ENCODE data around the gene CTTNBP2NL.
"Not testable (repeated sequence)": the region's sequence is repeated elsewhere in the genome, so short reads cannot be mapped to it uniquely, and the experiment has no call there.

CTTNBP2NL gene

DNA sequence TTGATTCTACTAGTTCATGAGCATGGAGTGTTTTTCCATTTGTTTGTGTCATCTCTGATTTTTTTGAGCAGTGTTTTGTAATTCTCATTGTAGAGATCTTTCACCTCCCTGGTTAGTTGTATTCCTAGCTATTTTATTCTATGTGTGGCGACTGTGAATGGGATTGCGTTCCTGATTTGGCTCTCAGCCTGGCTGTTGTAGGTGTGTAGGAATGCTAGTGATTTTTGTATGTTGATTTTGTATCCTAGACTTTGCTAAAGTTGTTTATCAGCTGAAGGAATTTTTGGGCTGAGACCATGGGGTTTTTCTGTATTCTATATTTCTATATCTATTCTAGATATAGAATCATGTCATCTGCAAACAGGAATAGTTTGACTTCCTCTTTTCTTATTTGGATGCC is 42.1 kb downstream of the CTTNBP2NL start:
- H3K14ac ChIP-seq (ENCODE audit: low read length); H3K4me1 ChIP-seq (ENCODE audit: control insufficient read depth in 1 of 2, insufficient read depth in 2 of 2, low read length in 2 of 2): not testable (repeated sequence)
- WGBS (ENCODE audit: extremely low coverage, insufficient coverage, insufficient read length) = no CpG with 5 or more reads among the region's 2 CpGs

DNA sequence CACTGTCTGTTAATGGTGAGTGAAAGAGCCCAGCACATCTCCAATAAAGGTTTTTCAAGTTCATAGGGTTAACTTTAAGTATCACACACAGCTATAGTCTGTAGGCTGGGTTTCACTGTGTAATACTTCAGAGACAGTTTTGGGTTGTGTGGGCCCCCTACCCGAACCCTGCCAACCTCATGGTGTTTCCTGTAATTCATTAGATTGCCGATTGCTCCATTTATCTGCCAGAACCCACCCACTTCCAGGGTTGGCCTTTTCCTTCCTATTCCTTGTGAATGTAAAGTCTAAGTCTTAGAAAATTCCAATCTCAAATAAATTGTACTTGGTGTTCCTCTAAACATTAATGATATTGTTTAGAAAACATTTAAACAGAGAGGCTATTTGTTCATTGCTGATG is 43.6 kb downstream of the CTTNBP2NL start:
- Histone ChIP-seq H3K14ac (ENCODE audit: low read length) (no peak overlapping the region), H3K23ac (ENCODE audit: low read length) (no peak overlapping the region), H2BK12ac (ENCODE audit: low read length) (no peak overlapping the region), H2BK120ac (ENCODE audit: insufficient read depth, low read length, poor library complexity) (no peak overlapping the region), H3K9ac (ENCODE audit: low read length) (no peak overlapping the region), H2AFZ (ENCODE audit: insufficient read depth, low read length, poor library complexity) (no peak overlapping the region), H3K4me3 (ENCODE audit: low read depth, low read length) (no peak overlapping the region), H2AK5ac (ENCODE audit: low read length) (no peak overlapping the region), H3K18ac (ENCODE audit: low read length) (no peak overlapping the region), H4K91ac (ENCODE audit: low read depth, low read length) (no peak overlapping the region), H4K8ac (ENCODE audit: low read depth, low read length) (no peak overlapping the region), H3K79me1 (ENCODE audit: low read length) (no peaks in the 10 kb centered on the region), H4K12ac (ENCODE audit: low read depth, low read length) (no peak overlapping the region), H3K36me3 (ENCODE audit: control insufficient read depth in 1 of 2, insufficient read depth in 2 of 2, low read length in 2 of 2) (no peaks in the 10 kb centered on the region), H3K4ac (ENCODE audit: low read depth, low read length) (no peak overlapping the region), H3K4me2 (ENCODE audit: low read length) (no peak overlapping the region), H3K4me1 (ENCODE audit: control insufficient read depth in 1 of 2, insufficient read depth in 2 of 2, low read length in 2 of 2) (no peaks in the 10 kb centered on the region), H3K27ac (ENCODE audit: low read depth, low read length) (no peak overlapping the region), H3K79me2 (ENCODE audit: control insufficient read depth, insufficient read depth, low read length, poor library complexity) (no peaks in the 10 kb centered on the region), H2BK5ac (ENCODE audit: low read depth, low read length, poor library complexity) (no peak overlapping the region), H3K27me3 (ENCODE audit: insufficient read depth, low read length) (no peaks in the 10 kb centered on the region), H3K9me3 (ENCODE audit: insufficient read depth, low read depth, low read length) (no peaks in the 10 kb centered on the region)
- DNase-seq = no peak
- no CpG with 5 or more reads among the region's 2 CpGs for WGBS (ENCODE audit: extremely low coverage, insufficient coverage, insufficient read length)

More for the DNA sequence above, 42.1 kb downstream of the CTTNBP2NL start:
- not testable (repeated sequence) for H2BK5ac ChIP-seq (ENCODE audit: low read depth, low read length, poor library complexity); H3K4ac ChIP-seq (ENCODE audit: low read depth, low read length); H3K9ac ChIP-seq (ENCODE audit: low read length); DNase-seq; H2BK120ac ChIP-seq (ENCODE audit: insufficient read depth, low read length, poor library complexity); H3K18ac ChIP-seq (ENCODE audit: low read length); H4K91ac ChIP-seq (ENCODE audit: low read depth, low read length); H3K4me2 ChIP-seq (ENCODE audit: low read length); H4K12ac ChIP-seq (ENCODE audit: low read depth, low read length); H3K36me3 ChIP-seq (ENCODE audit: control insufficient read depth in 1 of 2, insufficient read depth in 2 of 2, low read length in 2 of 2); H3K79me2 ChIP-seq (ENCODE audit: control insufficient read depth, insufficient read depth, low read length, poor library complexity); H3K23ac ChIP-seq (ENCODE audit: low read length); H3K9me3 ChIP-seq (ENCODE audit: insufficient read depth, low read depth, low read length); H4K8ac ChIP-seq (ENCODE audit: low read depth, low read length); H3K4me3 ChIP-seq (ENCODE audit: low read depth, low read length); H2BK12ac ChIP-seq (ENCODE audit: low read length); H3K79me1 ChIP-seq (ENCODE audit: low read length); H2AK5ac ChIP-seq (ENCODE audit: low read length); H3K27ac ChIP-seq (ENCODE audit: low read depth, low read length); H3K27me3 ChIP-seq (ENCODE audit: insufficient read depth, low read length); H2AFZ ChIP-seq (ENCODE audit: insufficient read depth, low read length, poor library complexity)

DNA sequence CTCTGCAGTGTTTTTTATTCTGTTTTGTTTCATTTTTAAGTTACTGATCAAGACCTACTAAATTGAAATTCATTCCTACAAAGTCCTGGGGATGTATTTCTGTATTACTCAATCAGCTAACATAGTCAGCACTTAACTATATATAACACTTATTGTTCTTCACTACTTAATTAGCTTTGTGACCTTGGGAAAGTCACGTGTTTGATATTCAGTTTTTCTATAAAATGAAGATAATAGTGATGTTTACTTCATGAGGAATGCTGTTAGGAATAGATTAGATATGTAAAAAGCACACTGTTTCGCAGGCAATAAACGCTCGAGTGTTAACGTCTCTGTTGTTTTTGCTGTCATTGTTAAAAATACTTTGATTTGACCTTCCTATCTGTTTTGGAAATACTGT is 44.6 kb downstream of the CTTNBP2NL start:
- H4K12ac ChIP-seq (ENCODE audit: low read depth, low read length) = no peak overlapping the region
- H3K14ac ChIP-seq (ENCODE audit: low read length) = no peak overlapping the region
- H2BK12ac ChIP-seq (ENCODE audit: low read length) = no peak overlapping the region
- H3K79me2 ChIP-seq (ENCODE audit: control insufficient read depth, insufficient read depth, low read length, poor library complexity) = no peaks in the 10 kb centered on the region
- H3K9ac ChIP-seq (ENCODE audit: low read length) = no peak overlapping the region
- H3K4ac ChIP-seq (ENCODE audit: low read depth, low read length) = no peak overlapping the region
- DNase-seq = no peak
- H4K8ac ChIP-seq (ENCODE audit: low read depth, low read length) = no peak overlapping the region
- H3K79me1 ChIP-seq (ENCODE audit: low read length) = no peaks in the 10 kb centered on the region
- no peak overlapping the region for H3K23ac ChIP-seq (ENCODE audit: low read length)
- no peak overlapping the region for H3K27ac ChIP-seq (ENCODE audit: low read depth, low read length)
- no peaks in the 10 kb centered on the region for H3K27me3 ChIP-seq (ENCODE audit: insufficient read depth, low read length)
- H2AFZ ChIP-seq (ENCODE audit: insufficient read depth, low read length, poor library complexity) = no peak overlapping the region
- H3K18ac ChIP-seq (ENCODE audit: low read length) = no peak overlapping the region
- H3K36me3 ChIP-seq (ENCODE audit: control insufficient read depth in 1 of 2, insufficient read depth in 2 of 2, low read length in 2 of 2) = peaks cover 0 to 2% of the 10 kb centered on the region in 2 experiments
- no peak overlapping the region for H2AK5ac ChIP-seq (ENCODE audit: low read length)
- no peak overlapping the region for H3K4me2 ChIP-seq (ENCODE audit: low read length)
- H2BK5ac ChIP-seq (ENCODE audit: low read depth, low read length, poor library complexity) = no peak overlapping the region
- no peak overlapping the region for H3K4me3 ChIP-seq (ENCODE audit: low read depth, low read length)
- H3K9me3 ChIP-seq (ENCODE audit: insufficient read depth, low read depth, low read length) = no peaks in the 10 kb centered on the region
- H4K91ac ChIP-seq (ENCODE audit: low read depth, low read length) = no peak overlapping the region
- no peak overlapping the region for H2BK120ac ChIP-seq (ENCODE audit: insufficient read depth, low read length, poor library complexity)
- no CpG with 5 or more reads among the region's 5 CpGs for WGBS (ENCODE audit: extremely low coverage, insufficient coverage, insufficient read length)
- H3K4me1 ChIP-seq (ENCODE audit: control insufficient read depth in 1 of 2, insufficient read depth in 2 of 2, low read length in 2 of 2) = no peaks in the 10 kb centered on the region

- Histone ChIP-seq H4K91ac (ENCODE audit: low read depth, low read length) (no peak overlapping the region), H2AFZ (ENCODE audit: insufficient read depth, low read length, poor library complexity) (no peak overlapping the region), H3K4me2 (ENCODE audit: low read length) (no peak overlapping the region), H4K12ac (ENCODE audit: low read depth, low read length) (no peak overlapping the region), H3K4ac (ENCODE audit: low read depth, low read length) (no peak overlapping the region), H2BK12ac (ENCODE audit: low read length) (no peak overlapping the region), H4K8ac (ENCODE audit: low read depth, low read length) (no peak overlapping the region), H3K9ac (ENCODE audit: low read length) (no peak overlapping the region), H3K18ac (ENCODE audit: low read length) (no peak overlapping the region), H3K27ac (ENCODE audit: low read depth, low read length) (no peak overlapping the region), H2BK5ac (ENCODE audit: low read depth, low read length, poor library complexity) (no peak overlapping the region), H2AK5ac (ENCODE audit: low read length) (no peak overlapping the region), H3K9me3 (ENCODE audit: insufficient read depth, low read depth, low read length) (no peaks in the 10 kb centered on the region), H3K4me1 (ENCODE audit: control insufficient read depth in 1 of 2, insufficient read depth in 2 of 2, low read length in 2 of 2) (no peaks in the 10 kb centered on the region), H3K14ac (ENCODE audit: low read length) (no peak overlapping the region), H3K23ac (ENCODE audit: low read length) (no peak overlapping the region), H2BK120ac (ENCODE audit: insufficient read depth, low read length, poor library complexity) (no peak overlapping the region), H3K27me3 (ENCODE audit: insufficient read depth, low read length) (no peaks in the 10 kb centered on the region), H3K79me2 (ENCODE audit: control insufficient read depth, insufficient read depth, low read length, poor library complexity) (no peaks in the 10 kb centered on the region), H3K4me3 (ENCODE audit: low read depth, low read length) (no peak overlapping the region), H3K36me3 (ENCODE audit: control insufficient read depth in 1 of 2, insufficient read depth in 2 of 2, low read length in 2 of 2) (peaks cover 2 to 5% of the 10 kb centered on the region in 2 experiments), H3K79me1 (ENCODE audit: low read length) (no peaks in the 10 kb centered on the region)
- DNase-seq = no peak
- WGBS (ENCODE audit: extremely low coverage, insufficient coverage, insufficient read length) = no CpG with 5 or more reads among the region's 1 CpG
Measured at GRCh38 chr1:112444269-112444668, 48.3 kb downstream of the CTTNBP2NL start.

Data from trophoblast cell (in vitro differentiated cells and primary cell).